Epithelial cell of prostate (primary cell): ENCODE data around the gene CD300LG.
"Not testable (repeated sequence)": the region's sequence is repeated elsewhere in the genome, so short reads cannot be mapped to it uniquely, and the experiment has no call there.

Experiments
- DNase-seq: peaks from one replicate; pipeline ENCODE4 v3.0.0-alpha.2; 2011; ENCODE audit warnings: low read depth, low spot score
- H3K27ac ChIP-seq: fragments of 450-650 bp; 2 replicates; pipeline ENCODE4 v1.5.1; 2017; ENCODE audit warnings: mild to moderate bottlenecking

CD300LG gene

GRCh38 chr17:43823350-43824084, 23.5 kb upstream of the CD300LG start:
- H3K27ac ChIP-seq: no peak overlapping the region
- DNase-seq: no peak

- DNase-seq: no peak
Measured at GRCh38 chr17:43825567-43825966, 21.4 kb upstream of the CD300LG start.

GRCh38 chr17:43826206-43826605, 20.8 kb upstream of the CD300LG start:
- no peak overlapping the region for H3K27ac ChIP-seq
- DNase-seq: no peak

More at GRCh38 chr17:43825567-43825966, 21.4 kb upstream of the CD300LG start:
- H3K27ac ChIP-seq: no peak overlapping the region

GRCh38 chr17:43827596-43827995, 19.4 kb upstream of the CD300LG start:
- DNase-seq: no peak
- H3K27ac ChIP-seq: no peak overlapping the region

GRCh38 chr17:43829738-43830137, 17.2 kb upstream of the CD300LG start:
- no peak overlapping the region for H3K27ac ChIP-seq
- no peak for DNase-seq

GRCh38 chr17:43830510-43831140, 16.4 kb upstream of the CD300LG start:
- no peak overlapping the region for H3K27ac ChIP-seq
- no peak for DNase-seq

- H3K27ac ChIP-seq: no peak overlapping the region
Measured at GRCh38 chr17:43831633-43832032, 15.3 kb upstream of the CD300LG start.

GRCh38 chr17:43832168-43832975, 14.6 kb upstream of the CD300LG start:
- H3K27ac ChIP-seq: peak overlapping the region; percentile 61
- peak; percentile 34 for DNase-seq

More at GRCh38 chr17:43831633-43832032, 15.3 kb upstream of the CD300LG start:
- no peak for DNase-seq

GRCh38 chr17:43832976-43833829, 13.8 kb upstream of the CD300LG start, which contains the start of gene MPP3:
MPP3 (minus strand) TSS chr17:43833146; CDS start chr17:43831906, 1,240 bp downstream.
- peak within 1 kb of the TSS; percentile 61 for H3K27ac ChIP-seq
- no peak for DNase-seq

GRCh38 chr17:43834106-43834505, 12.9 kb upstream of the CD300LG start:
- DNase-seq: no peak
- H3K27ac ChIP-seq: no peak overlapping the region

GRCh38 chr17:43839670-43840108, 7.3 kb upstream of the CD300LG start:
- peak overlapping the region; percentile 45 for H3K27ac ChIP-seq

GRCh38 chr17:43840814-43841213, 6.2 kb upstream of the CD300LG start:
- H3K27ac ChIP-seq: no peak overlapping the region
- no peak for DNase-seq

More at GRCh38 chr17:43839670-43840108, 7.3 kb upstream of the CD300LG start:
- DNase-seq: no peak

GRCh38 chr17:43841282-43841681, 5.7 kb upstream of the CD300LG start:
- DNase-seq: no peak
- no peak overlapping the region for H3K27ac ChIP-seq

- H3K27ac ChIP-seq, DNase-seq: not testable (repeated sequence)
Measured at GRCh38 chr17:43842091-43842974, 4.6 kb upstream of the CD300LG start.

- no peak for DNase-seq
- no peak overlapping the region for H3K27ac ChIP-seq
Measured at GRCh38 chr17:43842975-43843325, 4.0 kb upstream of the CD300LG start.

- no peak for DNase-seq
- no peak overlapping the region for H3K27ac ChIP-seq
Measured at GRCh38 chr17:43844241-43844640, 2.7 kb upstream of the CD300LG start.

- no peak overlapping the region for H3K27ac ChIP-seq
- no peak for DNase-seq
Measured at GRCh38 chr17:43845766-43846165, 1.2 kb upstream of the CD300LG start.

GRCh38 chr17:43846221-43846712, 709 bp upstream of the CD300LG start:
- DNase-seq: no peak
- H3K27ac ChIP-seq: no peak overlapping the region

GRCh38 chr17:43848601-43849000, 1.6 kb downstream of the CD300LG start:
- DNase-seq: no peak
- no peak overlapping the region for H3K27ac ChIP-seq
